Gastrocnemius medialis (tissue), 4 donors: Measurements from ENCODE around the gene CASP9.

Experiments
- POLR2A ChIP-seq, 2 donors: fragments of 450-650 bp; IDR thresholded peaks; one replicate each; pipeline ENCODE4 v1.6.1; 2017; ENCODE audit warnings: antibody characterized with exemption in 2 of 2, mild to moderate bottlenecking in 2 of 2, moderate library complexity in 2 of 2
- TF ChIP-seq, protein P1 (sequence below), 5 experiments: fragments of 450-650 bp in 3 of 5; fragments of 200-600 bp in 2 of 5; sonication (generic) in 2 of 5; IDR thresholded peaks in 4 of 5; conservative IDR thresholded peaks in 1 of 5; 1 replicate in 4 of 5; 2 replicates in 1 of 5; pipeline ENCODE4 v1.5.1; 2016 to 2019; ENCODE audit warnings: antibody characterized with exemption in 5 of 5, mild to moderate bottlenecking in 3 of 5, moderate library complexity in 3 of 5

DNA sequence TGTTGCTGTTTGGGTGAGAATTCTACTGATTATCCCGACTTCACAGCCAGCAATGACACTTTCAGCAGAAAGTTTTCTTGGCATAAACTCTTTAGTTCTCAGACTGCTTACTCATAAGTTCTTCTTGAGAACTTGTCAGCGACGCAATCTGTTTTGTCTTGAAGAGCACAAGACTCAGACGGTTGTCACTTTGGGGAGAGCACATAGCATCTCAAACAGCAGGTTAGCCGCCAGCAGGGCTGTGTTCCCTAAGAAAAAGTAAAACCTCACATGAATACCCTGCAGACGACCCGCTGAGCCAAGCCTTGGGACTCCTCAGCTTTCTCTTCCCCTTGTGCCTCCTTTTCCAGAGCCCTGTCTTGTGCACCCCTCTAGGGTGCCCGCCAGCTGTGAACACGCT lies 49.5 kb upstream of the CASP9 start:
- no peak for TF ChIP-seq POLR2A (IDR thresholded peaks at IDR 0.05)
- TF ChIP-seq, protein P1, sequence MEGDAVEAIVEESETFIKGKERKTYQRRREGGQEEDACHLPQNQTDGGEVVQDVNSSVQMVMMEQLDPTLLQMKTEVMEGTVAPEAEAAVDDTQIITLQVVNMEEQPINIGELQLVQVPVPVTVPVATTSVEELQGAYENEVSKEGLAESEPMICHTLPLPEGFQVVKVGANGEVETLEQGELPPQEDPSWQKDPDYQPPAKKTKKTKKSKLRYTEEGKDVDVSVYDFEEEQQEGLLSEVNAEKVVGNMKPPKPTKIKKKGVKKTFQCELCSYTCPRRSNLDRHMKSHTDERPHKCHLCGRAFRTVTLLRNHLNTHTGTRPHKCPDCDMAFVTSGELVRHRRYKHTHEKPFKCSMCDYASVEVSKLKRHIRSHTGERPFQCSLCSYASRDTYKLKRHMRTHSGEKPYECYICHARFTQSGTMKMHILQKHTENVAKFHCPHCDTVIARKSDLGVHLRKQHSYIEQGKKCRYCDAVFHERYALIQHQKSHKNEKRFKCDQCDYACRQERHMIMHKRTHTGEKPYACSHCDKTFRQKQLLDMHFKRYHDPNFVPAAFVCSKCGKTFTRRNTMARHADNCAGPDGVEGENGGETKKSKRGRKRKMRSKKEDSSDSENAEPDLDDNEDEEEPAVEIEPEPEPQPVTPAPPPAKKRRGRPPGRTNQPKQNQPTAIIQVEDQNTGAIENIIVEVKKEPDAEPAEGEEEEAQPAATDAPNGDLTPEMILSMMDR (IDR thresholded peaks at IDR 0.05 in 4 of 5, conservative IDR thresholded peaks at IDR 0.05 in 1 of 5), result no peak
